ENCODE data around the gene S100A11. TPM values are rescaled to one million over a fixed set of nuclear protein-coding genes. Genes with fewer than 3 reads are reported as not detected.

S100A11 gene
- total RNA-seq, 2 donors from 2014 or later, result 197 to 272 TPM

- H3K27ac Mint-ChIP-seq, result peak overlapping the region; percentile 97 to 98
- peak; percentile 83 to 93 for DNase-seq (ENCODE audit: low spot score in 2 of 2)
- ATAC-seq, result peak; percentile 93 to 94
- H3K9me3 Mint-ChIP-seq, result no peaks in the 10 kb centered on the region
- H3K36me3 Mint-ChIP-seq, result no peaks in the 10 kb centered on the region
Measured at GRCh38 chr1:152047730-152048415, 11.1 kb upstream of the S100A11 start.

GRCh38 chr1:152047413-152047729 lies 10.6 kb upstream of the S100A11 start:
- ATAC-seq (no peak), DNase-seq (ENCODE audit: low spot score in 2 of 2) (peak in 1 of 2 donors; percentile 60)
- no peaks in the 10 kb centered on the region for H3K9me3 Mint-ChIP-seq
- peak overlapping the region; percentile 97 to 98 for H3K27ac Mint-ChIP-seq
- H3K36me3 Mint-ChIP-seq, result no peaks in the 10 kb centered on the region

- H3K36me3 Mint-ChIP-seq, result no peaks in the 10 kb centered on the region
- ATAC-seq (no peak), DNase-seq (ENCODE audit: low spot score in 2 of 2) (no peak)
- no peak overlapping the region for H3K27ac Mint-ChIP-seq
- no peaks in the 10 kb centered on the region for H3K9me3 Mint-ChIP-seq
Measured at GRCh38 chr1:152044386-152044785, 7.6 kb upstream of the S100A11 start.

- DNase-seq (ENCODE audit: low spot score in 2 of 2) (no peak), ATAC-seq (no peak)
- no peaks in the 10 kb centered on the region for H3K9me3 Mint-ChIP-seq
- H3K27ac Mint-ChIP-seq, result no peak overlapping the region
- H3K36me3 Mint-ChIP-seq, result no peaks in the 10 kb centered on the region
Measured at GRCh38 chr1:152043870-152044269, 7.1 kb upstream of the S100A11 start.

- ATAC-seq (no peak), DNase-seq (ENCODE audit: low spot score in 2 of 2) (no peak)
- Mint-ChIP-seq H3K9me3 (no peaks in the 10 kb centered on the region), H3K36me3 (no peaks in the 10 kb centered on the region), H3K27ac (no peak overlapping the region)
Measured at GRCh38 chr1:152042030-152042429, 5.2 kb upstream of the S100A11 start.

GRCh38 chr1:152039886-152040285 lies 3.1 kb upstream of the S100A11 start:
- H3K36me3 Mint-ChIP-seq, result peaks cover 16 to 17% of the 10 kb centered on the region in 2 donors
- H3K9me3 Mint-ChIP-seq, result no peaks in the 10 kb centered on the region
- no peak for ATAC-seq
- DNase-seq (ENCODE audit: low spot score in 2 of 2), result no peak
- H3K27ac Mint-ChIP-seq, result no peak overlapping the region

GRCh38 chr1:152039461-152039860 lies 2.7 kb upstream of the S100A11 start:
- ATAC-seq, result no peak
- Mint-ChIP-seq H3K9me3 (no peaks in the 10 kb centered on the region), H3K27ac (no peak overlapping the region), H3K36me3 (peaks cover 16 to 17% of the 10 kb centered on the region in 2 donors)
- DNase-seq (ENCODE audit: low spot score in 2 of 2), result no peak

- no peak for ATAC-seq
Measured at GRCh38 chr1:152038871-152039270, 2.1 kb upstream of the S100A11 start.

GRCh38 chr1:152035539-152036266 lies 1.1 kb downstream of the S100A11 start:
- Mint-ChIP-seq H3K9me3 (peaks cover 0 to 8% of the 10 kb centered on the region in 2 donors), H3K36me3 (peaks cover 36 to 51% of the 10 kb centered on the region in 2 donors), H3K27ac (peak overlapping the region; percentile 96 to 97)
- DNase-seq (ENCODE audit: low spot score in 2 of 2) (no peak), ATAC-seq (no peak)

More at GRCh38 chr1:152038871-152039270, 2.1 kb upstream of the S100A11 start:
- Mint-ChIP-seq H3K27ac (no peak overlapping the region), H3K9me3 (no peaks in the 10 kb centered on the region), H3K36me3 (peaks cover 20 to 22% of the 10 kb centered on the region in 2 donors)
- no peak for DNase-seq (ENCODE audit: low spot score in 2 of 2)

- DNase-seq (ENCODE audit: low spot score in 2 of 2) (peak; percentile 72 to 76), ATAC-seq (peak; percentile 69 to 74)
- peaks cover 0 to 10% of the 10 kb centered on the region in 2 donors for H3K9me3 Mint-ChIP-seq
- peak overlapping the region; percentile 96 to 97 for H3K27ac Mint-ChIP-seq
- H3K36me3 Mint-ChIP-seq, result peaks cover 36 to 57% of the 10 kb centered on the region in 2 donors
Measured at GRCh38 chr1:152034654-152035538, 1.9 kb downstream of the S100A11 start.

GRCh38 chr1:152034324-152034653 lies 2.5 kb downstream of the S100A11 start:
- DNase-seq (ENCODE audit: low spot score in 2 of 2), result no peak
- peak in 1 of 2 donors; percentile 9 for ATAC-seq
- Mint-ChIP-seq H3K36me3 (peaks cover 36 to 62% of the 10 kb centered on the region in 2 donors), H3K9me3 (peaks cover 0 to 12% of the 10 kb centered on the region in 2 donors), H3K27ac (peak overlapping the region; percentile 96 to 97)

- ATAC-seq (no peak), DNase-seq (ENCODE audit: low spot score in 2 of 2) (no peak)
- peaks cover 20 to 54% of the 10 kb centered on the region in 2 donors for H3K36me3 Mint-ChIP-seq
- H3K9me3 Mint-ChIP-seq, result peaks cover 4 to 21% of the 10 kb centered on the region in 2 donors
- peak overlapping the region in 1 of 2 donors; percentile 61 for H3K27ac Mint-ChIP-seq
Measured at GRCh38 chr1:152029929-152030211, 6.9 kb downstream of the S100A11 start.

GRCh38 chr1:152029144-152029928 lies 7.5 kb downstream of the S100A11 start:
- DNase-seq (ENCODE audit: low spot score in 2 of 2) (peak in 1 of 2 donors; percentile 18), ATAC-seq (peak; percentile 69 to 78)
- Mint-ChIP-seq H3K9me3 (peaks cover 4 to 21% of the 10 kb centered on the region in 2 donors), H3K27ac (peak overlapping the region; percentile 62 to 88), H3K36me3 (peaks cover 20 to 54% of the 10 kb centered on the region in 2 donors)

GRCh38 chr1:152026895-152027294 lies 9.9 kb downstream of the S100A11 start:
- ATAC-seq (no peak), DNase-seq (ENCODE audit: low spot score in 2 of 2) (no peak)
- Mint-ChIP-seq H3K27ac (no peak overlapping the region), H3K36me3 (peaks cover 2 to 29% of the 10 kb centered on the region in 2 donors), H3K9me3 (peaks cover 4 to 19% of the 10 kb centered on the region in 2 donors)

GRCh38 chr1:152024223-152024622 lies 12.6 kb downstream of the S100A11 start:
- peaks cover 4 to 9% of the 10 kb centered on the region in 2 donors for H3K9me3 Mint-ChIP-seq
- ATAC-seq (no peak), DNase-seq (ENCODE audit: low spot score in 2 of 2) (no peak)
- peaks cover 0 to 9% of the 10 kb centered on the region in 2 donors for H3K36me3 Mint-ChIP-seq
- no peak overlapping the region for H3K27ac Mint-ChIP-seq

- no peak for DNase-seq (ENCODE audit: low spot score in 2 of 2)
- ATAC-seq, result no peak
- no peak overlapping the region for H3K27ac Mint-ChIP-seq
- no peaks in the 10 kb centered on the region for H3K36me3 Mint-ChIP-seq
- no peaks in the 10 kb centered on the region for H3K9me3 Mint-ChIP-seq
Measured at GRCh38 chr1:152023221-152023620, 13.6 kb downstream of the S100A11 start.
